UCSD-AML1 (cell line): ENCODE data around the gene MTMR12.
"Not testable (repeated sequence)": the region's sequence is repeated elsewhere in the genome, so short reads cannot be mapped to it uniquely, and the experiment has no call there.

Experiments
- DNase-seq: peaks from one replicate; lab custom pipeline; 2025; ENCODE audit not compliant: unreplicated experiment; lab: John Stamatoyannopoulos, UW

Gene MTMR12

DNA sequence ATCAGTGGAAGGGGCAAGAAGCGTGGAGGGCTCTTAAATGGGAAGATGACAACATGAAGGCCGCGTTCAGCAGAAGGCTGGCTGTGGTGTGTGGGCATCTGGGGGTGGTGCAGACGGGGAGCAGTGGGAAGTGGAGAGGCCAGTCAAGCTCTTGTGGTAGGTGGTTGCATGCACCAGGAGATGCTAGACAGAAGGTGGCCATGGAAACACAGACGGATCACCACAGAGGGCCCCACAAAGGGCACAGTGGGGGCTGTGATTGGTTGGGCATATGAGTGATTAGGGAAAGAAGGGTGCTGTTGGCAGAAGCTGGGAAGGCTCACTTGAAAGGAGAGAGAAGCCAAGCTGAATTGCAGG, 14.7 kb downstream of the MTMR12 start:
- peak; percentile 19 for DNase-seq

DNA sequence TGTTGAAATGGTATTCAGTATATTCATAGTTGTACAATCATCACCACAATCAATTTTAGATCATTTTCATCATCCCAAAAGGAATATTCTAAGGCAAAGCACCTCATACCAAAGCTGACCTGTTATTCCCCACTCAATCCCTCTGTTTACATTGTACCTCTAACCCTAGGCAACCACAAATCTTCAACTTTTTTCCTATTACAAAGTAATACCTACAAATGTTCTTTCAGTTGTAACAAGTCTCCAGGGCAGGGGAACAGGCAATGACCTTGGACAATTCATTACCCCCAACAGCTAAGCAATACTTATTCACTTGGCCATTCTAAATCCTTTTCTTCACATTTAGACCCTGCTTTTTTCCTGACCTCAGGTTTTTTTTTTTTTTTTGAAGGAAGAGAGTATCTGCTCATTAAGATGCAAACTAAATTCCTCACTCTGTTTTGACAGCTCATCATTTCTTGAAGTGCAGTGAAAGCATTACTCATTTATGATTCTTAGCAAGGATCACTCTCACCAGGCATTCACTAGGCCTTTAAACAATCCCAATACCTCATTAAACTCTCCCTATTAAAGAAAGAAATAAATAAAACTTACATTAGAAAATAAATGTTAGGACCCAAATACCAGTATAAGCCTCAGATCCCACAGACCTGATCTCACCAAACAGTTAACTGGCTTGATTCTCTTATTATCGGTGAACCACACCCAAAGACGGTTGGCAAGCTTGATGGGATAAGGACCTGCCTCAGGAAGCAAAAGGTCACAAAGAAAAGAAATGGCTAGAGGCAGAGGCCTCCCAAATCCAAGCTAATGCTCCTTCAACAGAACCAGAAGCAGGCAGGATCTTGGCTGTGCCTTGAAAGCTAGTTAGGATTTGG, 15.3 kb downstream of the MTMR12 start:
- DNase-seq: no peak

- DNase-seq: not testable (repeated sequence)
These were observed 16.6 kb downstream of the MTMR12 start for GRCh38 chr5:32295966-32296772.

GRCh38 chr5:32291591-32291990, 21.1 kb downstream of the MTMR12 start:
- no peak for DNase-seq

- DNase-seq: no peak
These were observed 21.8 kb downstream of the MTMR12 start for GRCh38 chr5:32290922-32291321.

GRCh38 chr5:32290501-32290900, 22.2 kb downstream of the MTMR12 start:
- not testable (repeated sequence) for DNase-seq

- not testable (repeated sequence) for DNase-seq
These were observed 22.8 kb downstream of the MTMR12 start for GRCh38 chr5:32289986-32290385.

GRCh38 chr5:32288135-32288534, 24.6 kb downstream of the MTMR12 start:
- DNase-seq: not testable (repeated sequence)

DNA sequence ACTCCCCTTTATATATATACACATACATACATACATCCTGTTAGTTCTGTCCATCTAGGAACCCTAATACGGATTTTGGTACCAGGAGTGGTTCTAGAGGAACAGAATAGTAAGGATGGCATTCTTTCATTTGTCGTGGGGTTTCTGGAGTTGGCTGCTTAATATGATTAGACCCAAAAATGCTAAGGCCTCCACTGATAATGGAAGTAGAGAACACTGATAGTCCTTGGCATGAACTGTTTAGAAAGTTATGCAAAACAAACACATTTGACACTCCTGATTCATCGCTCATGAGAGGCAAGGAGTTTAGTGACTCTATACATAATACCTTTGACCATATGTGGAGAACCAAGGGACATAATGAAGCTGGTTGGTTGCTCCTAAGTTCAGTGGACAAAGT, 25.2 kb downstream of the MTMR12 start:
- not testable (repeated sequence) for DNase-seq

GRCh38 chr5:32285510-32286138, 27.1 kb downstream of the MTMR12 start:
- DNase-seq: no peak

- no peak for DNase-seq
These were observed 29.0 kb downstream of the MTMR12 start for GRCh38 chr5:32283539-32284377.

- no peak for DNase-seq
These were observed 29.7 kb downstream of the MTMR12 start for GRCh38 chr5:32283061-32283460.

GRCh38 chr5:32282633-32283032, 30.1 kb downstream of the MTMR12 start:
- no peak for DNase-seq

DNA sequence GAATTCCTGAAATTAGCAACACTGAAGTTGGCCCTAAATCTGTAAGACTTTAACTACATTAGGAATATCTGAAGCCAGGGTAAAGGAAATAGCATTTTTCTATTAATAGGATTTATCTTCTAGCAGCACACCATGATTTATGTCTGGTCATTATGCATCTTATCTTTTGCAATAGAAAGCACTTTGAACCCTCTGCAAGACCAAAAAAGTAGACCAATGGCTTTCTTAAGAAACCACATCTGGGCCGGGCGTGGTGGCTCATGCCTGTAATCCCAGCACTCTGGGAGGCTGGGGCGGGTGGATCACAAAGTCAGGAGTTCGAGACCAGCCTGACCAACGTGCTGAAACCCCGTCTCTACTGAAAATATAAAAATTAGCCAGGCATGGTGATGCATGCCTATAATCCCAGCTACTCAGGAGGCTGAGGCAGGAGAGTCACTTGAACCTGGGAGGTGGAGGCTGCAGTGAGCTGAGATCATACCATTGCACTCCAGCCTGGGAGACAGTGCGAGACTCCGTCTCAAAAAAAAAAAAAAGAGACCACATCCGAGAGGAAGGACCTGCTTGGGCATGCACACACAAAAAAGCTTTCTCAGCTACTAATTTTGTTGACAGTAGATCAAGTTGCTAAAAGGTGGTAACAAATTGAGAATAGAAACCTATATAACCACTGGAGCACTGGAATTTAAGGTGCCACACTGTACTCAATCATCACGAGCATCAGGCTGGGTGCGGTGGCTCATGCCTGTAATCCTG, 31.2 kb downstream of the MTMR12 start:
- DNase-seq: not testable (repeated sequence)

- DNase-seq: no peak
These were observed 32.1 kb downstream of the MTMR12 start for GRCh38 chr5:32280656-32281081.

GRCh38 chr5:32279786-32280185, 33.0 kb downstream of the MTMR12 start:
- DNase-seq: no peak

DNA sequence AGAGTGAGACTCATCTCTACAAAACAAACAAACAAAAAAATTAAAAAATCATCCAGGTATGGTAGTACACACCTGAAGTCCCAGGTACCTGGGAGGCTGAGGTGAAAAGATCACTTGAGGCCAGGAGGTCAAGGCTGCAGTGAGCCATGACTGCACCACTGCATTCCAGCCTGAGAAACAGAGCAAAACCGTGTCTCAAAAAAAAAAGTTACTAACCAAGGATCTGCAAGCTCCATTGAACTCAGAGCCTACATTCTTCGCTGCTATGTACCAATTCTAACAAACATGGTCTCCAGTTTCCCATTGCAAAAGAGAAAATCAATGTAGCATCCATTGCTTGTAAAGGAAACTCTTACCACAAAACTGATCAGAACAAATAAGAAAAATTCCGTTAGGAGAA, 33.5 kb downstream of the MTMR12 start:
- DNase-seq: no peak

GRCh38 chr5:32278406-32278805, 34.3 kb downstream of the MTMR12 start:
- DNase-seq: no peak

- no peak for DNase-seq
These were observed 34.9 kb downstream of the MTMR12 start for GRCh38 chr5:32277798-32278197.
